Measurements from ENCODE around the gene KANK2. TPM values are rescaled to one million over a fixed set of nuclear protein-coding genes. Genes with fewer than 3 reads are reported as not detected.
A peak's percentile ranks its signal among the peaks of the same experiment; 100 is the strongest.

KANK2 gene
- total and polyA plus RNA-seq, 2 experiments from 2014 or later, result 15.9 to 65.4 TPM

GRCh38 chr19:11187441-11187840 is 9.9 kb downstream of the KANK2 start (continued):
- TF ChIP-seq ZNF462 (CRISPR knock-in tag; IDR thresholded peaks at IDR 0.05), result no peak

GRCh38 chr19:11182994-11183393 is 14.4 kb downstream of the KANK2 start:
- peaks cover 10% of the 10 kb centered on the region for H3K36me3 Mint-ChIP-seq (ENCODE audit: low read depth)
- Histone ChIP-seq H3K27me3 (ENCODE audit: insufficient read depth) (no peaks in the 10 kb centered on the region), H3K4me3 (no peak overlapping the region), H3K79me2 (replicated peaks; ENCODE audit: insufficient read depth) (no peaks in the 10 kb centered on the region), H4K20me1 (replicated peaks; ENCODE audit: insufficient read depth) (no peaks in the 10 kb centered on the region; the same call in 1 of the 2 replicates), H3F3A (replicated peaks; ENCODE audit: low read depth) (0 out of 2 replicates have a peak, but pooled peaks cover 3% of the 10 kb centered on the region), H3K36me3 (ENCODE audit: insufficient read depth) (no peaks in the 10 kb centered on the region), H2AFZ (no peak overlapping the region), H3K4me2 (no peak overlapping the region), H3K9me2 (ENCODE audit: insufficient read depth) (no peaks in the 10 kb centered on the region), H3K27ac (ENCODE audit: low read depth) (no peak overlapping the region), H3K4me1 (ENCODE audit: insufficient read depth) (no peaks in the 10 kb centered on the region; the same call in 1 of the 2 replicates)
- peak; percentile 23; the same call in 1 of the 3 replicates for ATAC-seq
- peaks cover 8% of the 10 kb centered on the region for H3K27me3 Mint-ChIP-seq (ENCODE audit: insufficient read depth, low read depth, poor library complexity)
- TF ChIP-seq STAT1 (IDR thresholded peaks at IDR 0.05; ENCODE audit: unreplicated experiment) (no peak), EZH2phosphoT487 (IDR thresholded peaks at IDR 0.05; ENCODE audit: unreplicated experiment) (no peak), ZNF331 (CRISPR knock-in tag; IDR thresholded peaks at IDR 0.05; ENCODE audit: low read depth) (no peak)
- no peaks in the 10 kb centered on the region for H3K4me1 Mint-ChIP-seq
- H3K27ac Mint-ChIP-seq, result no peak overlapping the region
- no peaks in the 10 kb centered on the region for H3K9me3 Mint-ChIP-seq
- no peak overlapping the region for H3K4me3 Mint-ChIP-seq
- no peak for DNase-seq (ENCODE audit: low spot score)

- Histone ChIP-seq H3F3A (replicated peaks; ENCODE audit: low read depth) (0 out of 2 replicates have a peak, but pooled peaks cover 3% of the 10 kb centered on the region), H3K27me3 (ENCODE audit: insufficient read depth) (no peaks in the 10 kb centered on the region), H3K4me3 (no peak overlapping the region), H3K9me2 (ENCODE audit: insufficient read depth) (no peaks in the 10 kb centered on the region), H3K27ac (ENCODE audit: low read depth) (no peak overlapping the region), H3K4me1 (ENCODE audit: insufficient read depth) (no peaks in the 10 kb centered on the region; the same call in 1 of the 2 replicates), H3K79me2 (replicated peaks; ENCODE audit: insufficient read depth) (no peaks in the 10 kb centered on the region), H2AFZ (no peak overlapping the region), H4K20me1 (replicated peaks; ENCODE audit: insufficient read depth) (no peaks in the 10 kb centered on the region; the same call in 1 of the 2 replicates), H3K4me2 (no peak overlapping the region), H3K36me3 (ENCODE audit: insufficient read depth) (no peaks in the 10 kb centered on the region)
- Mint-ChIP-seq H3K4me1 (no peaks in the 10 kb centered on the region), H3K27ac (no peak overlapping the region), H3K4me3 (no peak overlapping the region), H3K36me3 (ENCODE audit: low read depth) (peaks cover 16% of the 10 kb centered on the region), H3K9me3 (no peaks in the 10 kb centered on the region), H3K27me3 (ENCODE audit: insufficient read depth, low read depth, poor library complexity) (peaks cover 5% of the 10 kb centered on the region)
- ATAC-seq (no peak), DNase-seq (ENCODE audit: low spot score) (no peak)
- TF ChIP-seq REST (IDR thresholded peaks at IDR 0.05; ENCODE audit: unreplicated experiment), result no peak
- no peak for TF ChIP-seq CTCF (conservative IDR thresholded peaks at IDR 0.05; ENCODE audit: low read depth in 2 of 2)
- no peak for TF ChIP-seq EZH2phosphoT487 (IDR thresholded peaks at IDR 0.05; ENCODE audit: unreplicated experiment)
- TF ChIP-seq NANOG (IDR thresholded peaks at IDR 0.05; ENCODE audit: borderline replicate concordance), result no peak
- TF ChIP-seq STAT1 (IDR thresholded peaks at IDR 0.05; ENCODE audit: unreplicated experiment), result no peak
- no peak for TF ChIP-seq JUNB (IDR thresholded peaks at IDR 0.05; ENCODE audit: unreplicated experiment)
Observed at GRCh38 chr19:11181488-11181887, 15.9 kb downstream of the KANK2 start.

Measured in GM23338 (cell line).